NCI-H345 treated with DMSO at 0.1 percent for 48 hours (cell line): ENCODE measurements around the gene NMD3.

ENCODE experiments used
- DNase-seq: peaks from one replicate; lab custom pipeline; 2025; ENCODE audit not compliant: unreplicated experiment; lab: John Stamatoyannopoulos, UW

NMD3 gene

GRCh38 chr3:161230621-161231171 lies 9.6 kb downstream of the NMD3 start:
- DNase-seq, result no peak

- DNase-seq, result no peak
Observed at GRCh38 chr3:161231861-161232260, 10.8 kb downstream of the NMD3 start.

GRCh38 chr3:161233557-161233956 lies 12.4 kb downstream of the NMD3 start:
- DNase-seq, result no peak

GRCh38 chr3:161236240-161236639 lies 15.1 kb downstream of the NMD3 start:
- DNase-seq, result no peak

GRCh38 chr3:161239700-161240099 lies 18.6 kb downstream of the NMD3 start:
- DNase-seq, result no peak

GRCh38 chr3:161244538-161244937 lies 23.4 kb downstream of the NMD3 start:
- no peak for DNase-seq

GRCh38 chr3:161247049-161247448 lies 25.9 kb downstream of the NMD3 start:
- no peak for DNase-seq

- DNase-seq, result no peak
Observed at GRCh38 chr3:161250116-161250515, 29.0 kb downstream of the NMD3 start.

GRCh38 chr3:161251716-161252115 lies 30.6 kb downstream of the NMD3 start:
- no peak for DNase-seq

GRCh38 chr3:161252143-161252542 lies 31.0 kb downstream of the NMD3 start:
- DNase-seq, result no peak

- DNase-seq, result no peak
Observed at GRCh38 chr3:161253711-161254110, 32.6 kb downstream of the NMD3 start.

GRCh38 chr3:161254861-161255260 lies 33.8 kb downstream of the NMD3 start:
- DNase-seq, result no peak

- DNase-seq, result no peak
Observed at GRCh38 chr3:161263057-161263456, 41.9 kb downstream of the NMD3 start.

- no peak for DNase-seq
Observed at GRCh38 chr3:161264852-161265251, 43.7 kb downstream of the NMD3 start.

- no peak for DNase-seq
Observed at GRCh38 chr3:161265916-161266571, 44.9 kb downstream of the NMD3 start.

- DNase-seq, result no peak
Observed at GRCh38 chr3:161266731-161267150, 45.6 kb downstream of the NMD3 start.

GRCh38 chr3:161267646-161268045 lies 46.5 kb downstream of the NMD3 start:
- DNase-seq, result no peak

GRCh38 chr3:161268601-161269000 lies 47.5 kb downstream of the NMD3 start:
- no peak for DNase-seq

GRCh38 chr3:161270991-161271390 lies 49.9 kb downstream of the NMD3 start:
- DNase-seq, result no peak

- no peak for DNase-seq
Observed at GRCh38 chr3:161271646-161272045, 50.5 kb downstream of the NMD3 start.

GRCh38 chr3:161272524-161272923 lies 51.4 kb downstream of the NMD3 start:
- DNase-seq, result no peak

GRCh38 chr3:161273589-161274218 lies 52.6 kb downstream of the NMD3 start:
- peak; percentile 25 for DNase-seq
